Mammary epithelial cell (primary cell): Measurements from ENCODE around the gene PROS1.

Experiments
- CTCF ChIP-seq, 2 donors: IDR thresholded peaks in 1 of 2; conservative IDR thresholded peaks in 1 of 2; 2 replicates each; pipeline ENCODE4 v1.5.1; 2011 to 2012; ENCODE audit warnings: inconsistent platforms in 2 of 2, low read length in 2 of 2, mild to moderate bottlenecking in 2 of 2, control low read depth in 1 of 2, low read depth in 1 of 2; ENCODE audit not compliant: insufficient read depth in 1 of 2; ENCODE audit errors: extremely low read depth in 1 of 2
- EZH2 ChIP-seq: IDR thresholded peaks from 2 replicates; pipeline ENCODE4 v1.6.1; 2012; ENCODE audit warnings: low read length, inconsistent platforms, borderline replicate concordance

DNA sequence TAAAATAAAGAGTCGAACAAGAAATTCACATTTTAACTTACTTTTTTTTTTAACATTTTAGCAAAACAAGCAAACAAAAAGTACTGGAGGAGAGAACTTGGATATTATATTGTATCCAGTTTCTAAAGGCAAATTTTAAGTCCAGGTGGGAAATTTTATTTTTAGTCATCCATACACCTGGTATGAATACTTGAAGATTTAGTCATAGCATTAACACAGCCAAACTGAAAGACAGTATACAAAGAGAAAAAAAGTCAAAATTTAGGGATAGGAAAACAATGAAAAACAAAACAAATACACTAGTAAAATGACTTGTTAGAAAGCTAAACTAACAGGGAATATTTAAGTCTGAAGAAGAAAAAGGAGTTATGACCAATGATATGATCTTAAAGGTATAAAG is 69.1 kb downstream of the PROS1 start:
- TF ChIP-seq CTCF (conservative IDR thresholded peaks at IDR 0.05 in 1 of 2, IDR thresholded peaks at IDR 0.05 in 1 of 2; ENCODE audit: extremely low read depth in 1 of 2, insufficient read depth in 1 of 2, low read depth in 1 of 2, low read length in 2 of 2) (no peak), EZH2 (no peak)
